ENCODE measurements around the gene ZNHIT3.
A peak's percentile ranks its signal among the peaks of the same experiment; 100 is the strongest.

The ZNHIT3 gene

DNA sequence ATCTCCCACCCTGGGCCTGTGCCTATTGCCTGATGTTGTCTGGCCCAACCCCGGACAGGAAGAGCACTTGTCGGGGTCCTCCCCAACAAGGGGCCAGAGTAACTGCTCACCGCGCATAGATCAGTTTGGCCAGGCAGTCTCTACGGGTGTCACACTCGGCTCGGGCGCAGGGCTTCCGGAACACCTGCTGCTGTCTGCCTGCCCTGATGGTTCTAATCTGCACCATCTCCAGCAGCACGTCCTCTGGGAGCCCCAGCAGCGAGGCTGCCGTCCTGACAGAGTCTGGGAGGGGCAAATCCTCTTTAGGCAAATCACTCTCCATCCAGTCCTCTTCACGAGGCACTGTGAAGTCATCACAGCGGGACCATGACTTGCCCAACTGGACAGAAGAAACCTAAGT, 24.2 kb downstream of the ZNHIT3 start:
- H3K27ac ChIP-seq: peak overlapping the region; percentile 0; the same call in 1 of the 2 replicates
- no peak for DNase-seq (ENCODE audit: low spot score)
- TF ChIP-seq, protein P1, sequence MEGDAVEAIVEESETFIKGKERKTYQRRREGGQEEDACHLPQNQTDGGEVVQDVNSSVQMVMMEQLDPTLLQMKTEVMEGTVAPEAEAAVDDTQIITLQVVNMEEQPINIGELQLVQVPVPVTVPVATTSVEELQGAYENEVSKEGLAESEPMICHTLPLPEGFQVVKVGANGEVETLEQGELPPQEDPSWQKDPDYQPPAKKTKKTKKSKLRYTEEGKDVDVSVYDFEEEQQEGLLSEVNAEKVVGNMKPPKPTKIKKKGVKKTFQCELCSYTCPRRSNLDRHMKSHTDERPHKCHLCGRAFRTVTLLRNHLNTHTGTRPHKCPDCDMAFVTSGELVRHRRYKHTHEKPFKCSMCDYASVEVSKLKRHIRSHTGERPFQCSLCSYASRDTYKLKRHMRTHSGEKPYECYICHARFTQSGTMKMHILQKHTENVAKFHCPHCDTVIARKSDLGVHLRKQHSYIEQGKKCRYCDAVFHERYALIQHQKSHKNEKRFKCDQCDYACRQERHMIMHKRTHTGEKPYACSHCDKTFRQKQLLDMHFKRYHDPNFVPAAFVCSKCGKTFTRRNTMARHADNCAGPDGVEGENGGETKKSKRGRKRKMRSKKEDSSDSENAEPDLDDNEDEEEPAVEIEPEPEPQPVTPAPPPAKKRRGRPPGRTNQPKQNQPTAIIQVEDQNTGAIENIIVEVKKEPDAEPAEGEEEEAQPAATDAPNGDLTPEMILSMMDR (conservative IDR thresholded peaks at IDR 0.05; ENCODE audit: low read depth): no peak
- ChIA-PET CTCF (no interaction called here), POLR2A (ENCODE audit: low non-redundant PET) (no interaction called here)

DNA sequence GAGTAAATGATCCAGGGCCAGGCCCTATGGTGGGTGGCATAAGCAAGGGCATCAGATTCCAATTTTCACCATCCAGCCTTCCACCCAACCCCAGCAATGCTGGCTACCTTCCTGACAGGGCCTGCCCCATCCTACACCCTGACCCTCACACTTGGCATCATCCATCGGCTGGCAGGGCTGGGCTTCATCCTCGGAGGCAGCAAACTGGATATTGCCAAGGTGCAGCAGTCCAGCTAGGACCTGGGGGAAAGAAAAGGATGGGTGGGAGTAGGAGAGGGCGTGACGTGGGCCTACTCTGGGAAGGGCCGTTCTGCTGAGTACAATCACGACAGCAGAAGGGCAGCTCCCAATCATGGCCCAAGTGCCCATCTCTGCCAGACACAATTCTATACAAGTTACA, 24.7 kb downstream of the ZNHIT3 start:
- H3K27ac ChIP-seq: peak overlapping the region; percentile 9; the same call in 1 of the 2 replicates
- DNase-seq (ENCODE audit: low spot score): no peak
- ChIA-PET CTCF (no interaction called here), POLR2A (ENCODE audit: low non-redundant PET) (interaction anchor here (0.5 kb wide), 1 partner anchor 19 kb away, joined by 4 read pairs; no protein-coding TSS in a partner anchor)
- TF ChIP-seq, protein P1 (conservative IDR thresholded peaks at IDR 0.05; ENCODE audit: low read depth): no peak

DNA sequence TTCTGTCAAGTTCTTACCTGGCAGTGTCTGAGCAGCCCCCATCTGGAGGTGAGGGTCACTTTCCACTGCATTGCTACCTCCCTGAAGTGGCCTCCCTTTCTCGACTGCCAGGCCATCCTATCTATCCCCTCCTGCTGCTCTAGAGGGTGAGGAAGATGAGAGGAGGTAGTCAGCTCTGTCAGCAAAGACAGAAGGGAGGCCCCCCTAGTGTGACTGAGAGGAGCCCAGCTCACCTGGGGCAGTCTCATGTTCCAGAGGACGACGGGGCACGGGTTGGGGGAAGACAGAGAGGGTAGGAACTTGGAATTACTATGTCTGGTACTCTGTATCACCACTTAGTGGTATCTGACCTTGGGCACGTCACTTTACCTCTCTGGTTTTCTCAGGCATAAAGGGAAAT, 26.2 kb downstream of the ZNHIT3 start:
- TF ChIP-seq, protein P1 (conservative IDR thresholded peaks at IDR 0.05; ENCODE audit: low read depth): no peak
- no peak overlapping the region for H3K27ac ChIP-seq
- DNase-seq (ENCODE audit: low spot score): no peak
- ChIA-PET POLR2A (ENCODE audit: low non-redundant PET) (no interaction called here), CTCF (no interaction called here)

GRCh38 chr17:36514856-36515255, 28.4 kb downstream of the ZNHIT3 start:
- H3K27ac ChIP-seq: peak overlapping the region; percentile 10; the same call in 1 of the 2 replicates
- POLR2A ChIA-PET (ENCODE audit: low non-redundant PET): interaction anchor here (1.1 kb wide), 1 partner anchor 13 kb away, joined by 3 read pairs; no protein-coding TSS in a partner anchor
- CTCF ChIA-PET: no interaction called here
- no peak for DNase-seq (ENCODE audit: low spot score)
- TF ChIP-seq, protein P1 (conservative IDR thresholded peaks at IDR 0.05; ENCODE audit: low read depth): no peak

GRCh38 chr17:36515837-36516236, 29.4 kb downstream of the ZNHIT3 start:
- POLR2A ChIA-PET (ENCODE audit: low non-redundant PET): no interaction called here
- no peak for DNase-seq (ENCODE audit: low spot score)
- CTCF ChIA-PET: interaction anchor here (0.5 kb wide), 1 partner anchor 752 kb away, joined by 4 read pairs; no protein-coding TSS in a partner anchor
- TF ChIP-seq, protein P1 (conservative IDR thresholded peaks at IDR 0.05; ENCODE audit: low read depth): no peak
- no peak overlapping the region for H3K27ac ChIP-seq

DNA sequence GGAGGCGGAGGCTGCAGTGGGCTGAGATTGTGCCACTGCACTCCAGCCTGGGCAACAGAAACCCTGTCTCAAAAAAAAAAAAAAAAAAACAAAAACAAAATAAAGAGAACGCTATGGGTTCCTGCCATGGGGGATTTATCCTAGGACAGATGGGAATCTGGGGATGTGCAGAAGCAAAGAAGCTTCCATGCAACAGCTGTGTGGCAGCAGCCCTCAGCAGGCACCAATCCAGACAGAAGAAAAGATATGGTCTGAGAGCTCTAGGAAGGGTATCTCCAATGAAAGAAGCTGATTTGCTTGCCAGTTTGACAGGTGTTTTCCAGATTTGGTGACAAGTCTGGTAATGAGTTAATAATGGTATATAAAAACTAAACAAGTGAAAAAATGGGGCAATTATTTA, 36.6 kb downstream of the ZNHIT3 start:
- POLR2A ChIA-PET (ENCODE audit: low non-redundant PET): no interaction called here
- no peak overlapping the region for H3K27ac ChIP-seq
- TF ChIP-seq, protein P1 (conservative IDR thresholded peaks at IDR 0.05; ENCODE audit: low read depth): no peak
- CTCF ChIA-PET: no interaction called here
- no peak for DNase-seq (ENCODE audit: low spot score)

Data from RWPE1 (cell line).